ENCODE data around the gene VSTM4. TPM values are rescaled to one million over a fixed set of nuclear protein-coding genes. Genes with fewer than 3 reads are reported as not detected.

Gene VSTM4
- total RNA-seq, 4 donors from 2014 or later, result 1.8 to 4.0 (median 2.6) TPM

DNA sequence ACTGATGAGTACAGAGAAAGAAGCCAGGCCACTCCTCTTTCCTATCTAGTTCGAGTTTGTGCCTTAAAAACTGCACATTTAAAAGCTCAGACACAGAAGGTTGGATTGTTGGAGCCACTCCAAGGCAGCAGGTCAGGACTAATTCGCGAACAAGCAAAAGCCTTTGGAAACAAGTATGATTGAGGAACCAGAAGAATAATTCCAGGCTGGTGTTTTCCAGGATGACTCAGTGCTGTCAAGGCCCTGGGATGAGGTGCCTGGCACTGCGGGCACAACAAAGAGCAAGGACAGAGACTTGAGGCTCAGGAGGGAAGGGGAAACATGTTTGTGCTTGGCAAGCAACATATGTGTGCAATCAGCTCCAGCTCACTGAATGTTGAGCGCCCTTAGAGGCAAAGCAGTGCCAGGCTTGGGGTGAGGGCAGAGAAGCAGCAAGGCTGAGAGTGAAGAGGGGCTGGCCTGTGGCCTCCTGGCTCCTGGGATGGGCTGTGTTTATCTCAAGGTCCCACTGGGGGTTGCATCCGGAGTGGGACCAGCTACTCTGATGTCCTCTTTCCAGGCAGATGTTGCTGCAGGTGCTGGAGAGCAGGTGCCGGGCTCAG lies 44.1 kb downstream of the VSTM4 start:
- intact Hi-C loops (cut with DNase I; ENCODE audit: low total_unique reads) (no loop called here), in situ Hi-C loops (cut with MboI; ENCODE audit: low sequenced_read_pairs in 4 of 4) (no loop called here)
- Histone ChIP-seq H3K27me3 (no peaks in the 10 kb centered on the region), H3K4me3 (no peak overlapping the region), H3K9me3 (no peaks in the 10 kb centered on the region), H3K27ac (no peak overlapping the region), H3K4me1 (no peaks in the 10 kb centered on the region), H3K36me3 (no peaks in the 10 kb centered on the region)
- no peak for ATAC-seq
- TF ChIP-seq, protein P1, sequence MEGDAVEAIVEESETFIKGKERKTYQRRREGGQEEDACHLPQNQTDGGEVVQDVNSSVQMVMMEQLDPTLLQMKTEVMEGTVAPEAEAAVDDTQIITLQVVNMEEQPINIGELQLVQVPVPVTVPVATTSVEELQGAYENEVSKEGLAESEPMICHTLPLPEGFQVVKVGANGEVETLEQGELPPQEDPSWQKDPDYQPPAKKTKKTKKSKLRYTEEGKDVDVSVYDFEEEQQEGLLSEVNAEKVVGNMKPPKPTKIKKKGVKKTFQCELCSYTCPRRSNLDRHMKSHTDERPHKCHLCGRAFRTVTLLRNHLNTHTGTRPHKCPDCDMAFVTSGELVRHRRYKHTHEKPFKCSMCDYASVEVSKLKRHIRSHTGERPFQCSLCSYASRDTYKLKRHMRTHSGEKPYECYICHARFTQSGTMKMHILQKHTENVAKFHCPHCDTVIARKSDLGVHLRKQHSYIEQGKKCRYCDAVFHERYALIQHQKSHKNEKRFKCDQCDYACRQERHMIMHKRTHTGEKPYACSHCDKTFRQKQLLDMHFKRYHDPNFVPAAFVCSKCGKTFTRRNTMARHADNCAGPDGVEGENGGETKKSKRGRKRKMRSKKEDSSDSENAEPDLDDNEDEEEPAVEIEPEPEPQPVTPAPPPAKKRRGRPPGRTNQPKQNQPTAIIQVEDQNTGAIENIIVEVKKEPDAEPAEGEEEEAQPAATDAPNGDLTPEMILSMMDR (IDR thresholded peaks at IDR 0.05 in 4 of 5, conservative IDR thresholded peaks at IDR 0.05 in 1 of 5), result no peak
- no peak for TF ChIP-seq POLR2A (IDR thresholded peaks at IDR 0.05)
- DNase-seq, result no peak

DNA sequence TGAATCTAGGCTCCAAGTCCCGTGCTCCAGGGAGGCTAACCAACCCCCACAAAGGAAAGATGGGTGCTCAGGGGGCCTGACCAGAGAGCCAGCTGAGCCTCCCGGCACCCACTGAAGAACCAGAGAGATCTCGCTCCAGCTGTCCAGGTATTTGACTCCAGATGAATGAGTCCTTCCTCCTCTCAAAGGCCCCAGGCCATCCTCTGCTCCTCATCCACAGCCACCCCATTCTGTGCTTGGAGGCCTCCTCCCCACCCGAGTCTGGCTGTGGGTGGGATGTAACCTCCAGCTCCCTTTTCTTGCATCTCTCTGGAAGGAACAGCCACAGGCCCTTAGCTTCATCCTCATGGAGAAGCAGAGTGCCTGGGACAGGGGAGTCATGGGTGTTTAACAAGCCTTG lies 44.6 kb downstream of the VSTM4 start:
- no peak for ATAC-seq
- Histone ChIP-seq H3K9me3 (no peaks in the 10 kb centered on the region), H3K4me1 (no peaks in the 10 kb centered on the region), H3K36me3 (no peaks in the 10 kb centered on the region), H3K27ac (no peak overlapping the region), H3K27me3 (no peaks in the 10 kb centered on the region), H3K4me3 (no peak overlapping the region)
- in situ Hi-C loops (cut with MboI; ENCODE audit: low sequenced_read_pairs in 4 of 4) (no loop called here), intact Hi-C loops (cut with DNase I; ENCODE audit: low total_unique reads) (no loop called here)
- DNase-seq, result no peak
- no peak for TF ChIP-seq POLR2A (IDR thresholded peaks at IDR 0.05)
- TF ChIP-seq, protein P1 (IDR thresholded peaks at IDR 0.05 in 4 of 5, conservative IDR thresholded peaks at IDR 0.05 in 1 of 5), result no peak

DNA sequence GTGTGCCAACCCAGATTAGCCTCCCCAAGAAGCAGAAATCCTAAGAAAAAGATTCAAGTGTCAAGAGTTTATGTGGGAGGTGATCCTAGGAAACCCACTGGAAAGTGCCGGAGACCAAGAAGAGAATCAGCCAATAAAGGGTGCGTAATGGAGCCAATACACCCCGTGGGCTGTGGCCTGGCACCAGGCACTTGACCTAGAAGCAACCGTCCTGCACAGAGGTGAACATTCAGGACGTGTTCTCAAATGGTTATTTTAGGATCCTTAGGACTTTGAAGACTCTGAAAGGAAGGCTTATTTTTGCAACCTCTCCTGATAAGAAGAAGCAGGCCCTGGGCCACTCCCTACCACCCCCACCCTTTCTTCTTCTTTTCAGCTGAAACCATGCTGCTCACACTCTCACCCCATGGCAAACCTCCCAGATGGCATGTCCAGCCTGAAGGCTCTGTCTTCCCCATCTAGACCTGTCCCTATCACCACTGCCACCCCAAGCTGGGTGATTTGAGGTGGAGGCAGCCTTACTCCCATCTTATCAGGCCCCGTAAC lies 46.6 kb downstream of the VSTM4 start:
- in situ Hi-C loops (cut with MboI; ENCODE audit: low sequenced_read_pairs in 4 of 4) (no loop called here), intact Hi-C loops (cut with DNase I; ENCODE audit: low total_unique reads) (no loop called here)
- DNase-seq, result no peak
- H3K36me3 ChIP-seq, result no peaks in the 10 kb centered on the region
- TF ChIP-seq POLR2A (IDR thresholded peaks at IDR 0.05), result no peak
- TF ChIP-seq, protein P1 (IDR thresholded peaks at IDR 0.05 in 4 of 5, conservative IDR thresholded peaks at IDR 0.05 in 1 of 5), result no peak
- H3K27me3 ChIP-seq, result no peaks in the 10 kb centered on the region
- no peaks in the 10 kb centered on the region for H3K9me3 ChIP-seq
- H3K4me1 ChIP-seq, result no peaks in the 10 kb centered on the region
- H3K4me3 ChIP-seq, result no peak overlapping the region
- H3K27ac ChIP-seq, result no peak overlapping the region
- ATAC-seq, result no peak

- intact Hi-C loops (cut with DNase I; ENCODE audit: low total_unique reads) (no loop called here), in situ Hi-C loops (cut with MboI; ENCODE audit: low sequenced_read_pairs in 4 of 4) (no loop called here)
- ATAC-seq (no peak), DNase-seq (no peak)
- Histone ChIP-seq H3K36me3 (no peaks in the 10 kb centered on the region), H3K27ac (no peak overlapping the region), H3K9me3 (no peaks in the 10 kb centered on the region), H3K4me3 (no peak overlapping the region), H3K4me1 (no peaks in the 10 kb centered on the region), H3K27me3 (no peaks in the 10 kb centered on the region)
- TF ChIP-seq, protein P1 (IDR thresholded peaks at IDR 0.05 in 4 of 5, conservative IDR thresholded peaks at IDR 0.05 in 1 of 5), result no peak
- no peak for TF ChIP-seq POLR2A (IDR thresholded peaks at IDR 0.05)
These were observed 47.1 kb downstream of the VSTM4 start for GRCh38 chr10:49068209-49068608.
